Mammary epithelial cell (primary cell): ENCODE results near the gene KCNH1.

Experiments
- EZH2 ChIP-seq: IDR thresholded peaks from 2 replicates; pipeline ENCODE4 v1.6.1; 2012; ENCODE audit warnings: low read length, inconsistent platforms, borderline replicate concordance
- TF ChIP-seq, protein P1 (sequence below), 2 donors: IDR thresholded peaks in 1 of 2; conservative IDR thresholded peaks in 1 of 2; 2 replicates each; pipeline ENCODE4 v1.5.1; 2011 to 2012; ENCODE audit warnings: inconsistent platforms in 2 of 2, low read length in 2 of 2, mild to moderate bottlenecking in 2 of 2, control low read depth in 1 of 2, low read depth in 1 of 2; ENCODE audit not compliant: insufficient read depth in 1 of 2; ENCODE audit errors: extremely low read depth in 1 of 2

GRCh38 chr1:211135342-211135950 is 1.5 kb upstream of the KCNH1 start:
- TF ChIP-seq, protein P1, sequence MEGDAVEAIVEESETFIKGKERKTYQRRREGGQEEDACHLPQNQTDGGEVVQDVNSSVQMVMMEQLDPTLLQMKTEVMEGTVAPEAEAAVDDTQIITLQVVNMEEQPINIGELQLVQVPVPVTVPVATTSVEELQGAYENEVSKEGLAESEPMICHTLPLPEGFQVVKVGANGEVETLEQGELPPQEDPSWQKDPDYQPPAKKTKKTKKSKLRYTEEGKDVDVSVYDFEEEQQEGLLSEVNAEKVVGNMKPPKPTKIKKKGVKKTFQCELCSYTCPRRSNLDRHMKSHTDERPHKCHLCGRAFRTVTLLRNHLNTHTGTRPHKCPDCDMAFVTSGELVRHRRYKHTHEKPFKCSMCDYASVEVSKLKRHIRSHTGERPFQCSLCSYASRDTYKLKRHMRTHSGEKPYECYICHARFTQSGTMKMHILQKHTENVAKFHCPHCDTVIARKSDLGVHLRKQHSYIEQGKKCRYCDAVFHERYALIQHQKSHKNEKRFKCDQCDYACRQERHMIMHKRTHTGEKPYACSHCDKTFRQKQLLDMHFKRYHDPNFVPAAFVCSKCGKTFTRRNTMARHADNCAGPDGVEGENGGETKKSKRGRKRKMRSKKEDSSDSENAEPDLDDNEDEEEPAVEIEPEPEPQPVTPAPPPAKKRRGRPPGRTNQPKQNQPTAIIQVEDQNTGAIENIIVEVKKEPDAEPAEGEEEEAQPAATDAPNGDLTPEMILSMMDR (conservative IDR thresholded peaks at IDR 0.05 in 1 of 2, IDR thresholded peaks at IDR 0.05 in 1 of 2; ENCODE audit: extremely low read depth in 1 of 2, insufficient read depth in 1 of 2, low read depth in 1 of 2, low read length in 2 of 2): peak; percentile 66 to 81
- TF ChIP-seq EZH2: no peak
